ENCODE data around the gene SLC25A1. TPM values are rescaled to one million over a fixed set of nuclear protein-coding genes. Genes with fewer than 3 reads are reported as not detected.

The SLC25A1 gene
- total and polyA plus RNA-seq, 10 of the 15 experiments (the other 5 are each of a cell fraction or from before 2014, with no cell fraction given) = 2.3 to 79.0 (median 30.3) TPM

DNA sequence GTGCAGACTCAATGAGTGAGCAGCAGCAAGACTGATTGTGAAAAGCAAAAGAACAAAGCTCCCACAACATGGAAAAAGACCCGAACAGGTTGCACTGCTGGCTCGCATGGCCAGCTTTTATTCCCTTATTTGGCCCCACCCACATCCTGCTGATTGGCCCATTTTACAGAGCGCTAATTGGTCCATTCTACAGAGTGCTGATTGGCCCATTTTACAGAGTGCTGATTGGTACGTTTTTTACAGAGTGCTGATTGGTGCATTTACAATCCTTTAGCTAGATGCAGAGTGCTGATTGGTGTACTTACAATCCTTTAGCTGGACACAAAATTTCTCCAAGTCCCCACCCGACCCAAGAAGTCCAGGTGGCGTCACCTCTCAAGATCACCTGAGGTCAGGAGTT, 15.3 kb upstream of the SLC25A1 start:
- CTCF ChIA-PET = interaction anchor here (0.5 to 1.1 kb wide), 2 partner anchors 14 to 35 kb away, joined by 3 read pairs; no protein-coding TSS in a partner anchor
- Histone ChIP-seq H3K36me3 (ENCODE audit: control insufficient read depth in 2 of 2, insufficient read depth in 2 of 2, low read length in 1 of 2) (no peaks in the 10 kb centered on the region), H3K79me2 (ENCODE audit: control insufficient read depth, insufficient read depth, low read length) (no peaks in the 10 kb centered on the region), H4K20me1 (ENCODE audit: control insufficient read depth, insufficient read depth) (no peaks in the 10 kb centered on the region), H3K27me3 (replicated peaks in 1 of 2; ENCODE audit: control insufficient read depth in 2 of 2, insufficient read depth in 2 of 2, low read length in 1 of 2) (peaks cover 0 to 2% of the 10 kb centered on the region in 2 experiments; a peak in 2 of 4 replicates), H3K4me3 (no peak overlapping the region), H3K4me1 (ENCODE audit: control insufficient read depth, insufficient read depth, low read length) (no peaks in the 10 kb centered on the region; the same call in 1 of the 2 replicates), H3K9ac (ENCODE audit: control insufficient read depth, insufficient read depth, low read length) (no peak overlapping the region), H3K4me2 (ENCODE audit: control insufficient read depth, insufficient read depth) (no peak overlapping the region), H3K27ac (ENCODE audit: control insufficient read depth, insufficient read depth) (no peak overlapping the region), H3K9me3 (replicated peaks; ENCODE audit: control insufficient read depth, insufficient read depth, low read length) (no peaks in the 10 kb centered on the region), H2AFZ (ENCODE audit: control insufficient read depth, low read depth, low read length) (no peak overlapping the region)
- WGBS (ENCODE audit: insufficient coverage, insufficient replicate concordance, low lambda C conversion rate, missing lambda C conversion rate) = 82% methylated on average over 6 of the region's 6 CpGs
- TF ChIP-seq ZNF622 (IDR thresholded peaks at IDR 0.05) = no peak
- TF ChIP-seq NFYB (IDR thresholded peaks at IDR 0.05; ENCODE audit: insufficient read depth, low read depth, low read length) = peak; percentile 62
- TF ChIP-seq SREBF1 (IDR thresholded peaks at IDR 0.05; ENCODE audit: low read length) = no peak
- TF ChIP-seq, protein P1, sequence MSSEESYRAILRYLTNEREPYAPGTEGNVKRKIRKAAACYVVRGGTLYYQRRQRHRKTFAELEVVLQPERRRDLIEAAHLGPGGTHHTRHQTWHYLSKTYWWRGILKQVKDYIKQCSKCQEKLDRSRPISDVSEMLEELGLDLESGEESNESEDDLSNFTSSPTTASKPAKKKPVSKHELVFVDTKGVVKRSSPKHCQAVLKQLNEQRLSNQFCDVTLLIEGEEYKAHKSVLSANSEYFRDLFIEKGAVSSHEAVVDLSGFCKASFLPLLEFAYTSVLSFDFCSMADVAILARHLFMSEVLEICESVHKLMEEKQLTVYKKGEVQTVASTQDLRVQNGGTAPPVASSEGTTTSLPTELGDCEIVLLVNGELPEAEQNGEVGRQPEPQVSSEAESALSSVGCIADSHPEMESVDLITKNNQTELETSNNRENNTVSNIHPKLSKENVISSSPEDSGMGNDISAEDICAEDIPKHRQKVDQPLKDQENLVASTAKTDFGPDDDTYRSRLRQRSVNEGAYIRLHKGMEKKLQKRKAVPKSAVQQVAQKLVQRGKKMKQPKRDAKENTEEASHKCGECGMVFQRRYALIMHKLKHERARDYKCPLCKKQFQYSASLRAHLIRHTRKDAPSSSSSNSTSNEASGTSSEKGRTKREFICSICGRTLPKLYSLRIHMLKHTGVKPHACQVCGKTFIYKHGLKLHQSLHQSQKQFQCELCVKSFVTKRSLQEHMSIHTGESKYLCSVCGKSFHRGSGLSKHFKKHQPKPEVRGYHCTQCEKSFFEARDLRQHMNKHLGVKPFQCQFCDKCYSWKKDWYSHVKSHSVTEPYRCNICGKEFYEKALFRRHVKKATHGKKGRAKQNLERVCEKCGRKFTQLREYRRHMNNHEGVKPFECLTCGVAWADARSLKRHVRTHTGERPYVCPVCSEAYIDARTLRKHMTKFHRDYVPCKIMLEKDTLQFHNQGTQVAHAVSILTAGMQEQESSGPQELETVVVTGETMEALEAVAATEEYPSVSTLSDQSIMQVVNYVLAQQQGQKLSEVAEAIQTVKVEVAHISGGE (CRISPR knock-in tag; IDR thresholded peaks at IDR 0.05) = no peak
- TF ChIP-seq HDAC6 (IDR thresholded peaks at IDR 0.05; ENCODE audit: unreplicated experiment) = no peak
- BruUV-seq (replicated peaks) = no TSS peak
- SMC1A ChIA-PET (ENCODE audit: uncharacterized antibody, unreplicated experiment) = no interaction called here
- FAIRE-seq = no peak
- intact Hi-C loops (cut with micrococcal nuclease; ENCODE audit: unreplicated experiment) (no loop called here), in situ Hi-C loops (cut with MboI) (no loop called here)
- no peak for ATAC-seq
- RAD21 ChIA-PET (ENCODE audit: unreplicated experiment) = no interaction called here
- DNase-seq (ENCODE audit: low read depth, low spot score) = no peak
- POLR2A ChIA-PET = interaction anchor here (0.6 kb wide), 1 partner anchor 75 kb away, joined by 3 read pairs; no protein-coding TSS in a partner anchor

All from GM12878 (cell line).